Liver (tissue), 3 donors: Measurements from ENCODE around the gene WHRN.

Experiments
- ATF3 ChIP-seq: IDR thresholded peaks from 2 replicates; pipeline ENCODE4 v1.6.1; 2016; ENCODE audit warnings: antibody characterized with exemption
- CTCF ChIP-seq: fragments of 150-350 bp; IDR thresholded peaks from 2 replicates; pipeline ENCODE4 v1.5.1; 2017; ENCODE audit warnings: improper control_type of control experiment, low read depth, low read length; ENCODE audit not compliant: missing input control
- EGR1 ChIP-seq, 2 donors: IDR thresholded peaks; 2 replicates each; pipeline ENCODE4 v1.6.1; 2016 to 2018; ENCODE audit warnings: antibody characterized with exemption in 2 of 2, low read depth in 2 of 2
- FOXA1 ChIP-seq: IDR thresholded peaks from 2 replicates; pipeline ENCODE4 v1.6.1; 2016; ENCODE audit warnings: antibody characterized with exemption
- GABPA ChIP-seq, 2 donors: IDR thresholded peaks in 1 of 2; conservative IDR thresholded peaks in 1 of 2; 2 replicates each; pipeline ENCODE4 v1.6.1; 2016; ENCODE audit warnings: antibody characterized with exemption in 2 of 2, mild to moderate bottlenecking in 1 of 2, moderate library complexity in 1 of 2
- HNF4A ChIP-seq, 2 donors: conservative IDR thresholded peaks; 2 replicates each; pipeline ENCODE4 v1.6.1; 2016; ENCODE audit warnings: antibody characterized with exemption in 2 of 2, mild to moderate bottlenecking in 2 of 2
- MAX ChIP-seq: IDR thresholded peaks from 2 replicates; pipeline ENCODE4 v1.6.1; 2016; ENCODE audit warnings: antibody characterized with exemption
- REST ChIP-seq: IDR thresholded peaks from 2 replicates; pipeline ENCODE4 v1.6.1; 2016; ENCODE audit warnings: antibody characterized with exemption, mild to moderate bottlenecking
- SP1 ChIP-seq: IDR thresholded peaks from 2 replicates; pipeline ENCODE4 v1.6.1; 2018; ENCODE audit warnings: antibody characterized with exemption, mild to moderate bottlenecking
- TAF1 ChIP-seq: conservative IDR thresholded peaks from 2 replicates; pipeline ENCODE4 v1.6.1; 2016; ENCODE audit warnings: antibody characterized with exemption, mild to moderate bottlenecking
- YY1 ChIP-seq: IDR thresholded peaks from 2 replicates; pipeline ENCODE4 v1.6.1; 2016; ENCODE audit warnings: antibody characterized with exemption, mild to moderate bottlenecking
- ZBTB33 ChIP-seq: IDR thresholded peaks from 2 replicates; pipeline ENCODE4 v1.6.1; 2016; ENCODE audit warnings: antibody characterized with exemption
- donor health status: healthy.
- donor health status: healthy.

- TF ChIP-seq ZBTB33 (no peak), CTCF (no peak), YY1 (no peak), HNF4A (conservative IDR thresholded peaks at IDR 0.05) (no peak), MAX (no peak), TAF1 (no peak), SP1 (no peak), REST (no peak), GABPA (IDR thresholded peaks at IDR 0.05 in 1 of 2, conservative IDR thresholded peaks at IDR 0.05 in 1 of 2) (no peak), EGR1 (IDR thresholded peaks at IDR 0.05; ENCODE audit: low read depth in 2 of 2) (no peak), ATF3 (no peak), FOXA1 (no peak)
Observed at GRCh38 chr9:114417511-114417910, 87.8 kb downstream of the WHRN start.
